Mesenchymal stem cell (in vitro differentiated cells and primary cell): ENCODE data around the gene AARSD1.
"Not testable (repeated sequence)": the region's sequence is repeated elsewhere in the genome, so short reads cannot be mapped to it uniquely, and the experiment has no call there.

Source experiments
- DNase-seq: peaks from one replicate; pipeline ENCODE4 v3.0.0-alpha.2; 2013
- H2AFZ ChIP-seq: one replicate; pipeline ENCODE4 v1.6.1; 2013; ENCODE audit warnings: low read depth, mild to moderate bottlenecking, control low read depth, inconsistent platforms, low read length, moderate library complexity
- H2AK5ac ChIP-seq: 2 replicates; pipeline ENCODE4 v1.6.1; 2013; ENCODE audit warnings: low read length, moderate library complexity, mild to moderate bottlenecking, inconsistent platforms; ENCODE audit not compliant: severe bottlenecking
- H2BK120ac ChIP-seq: one replicate; pipeline ENCODE4 v1.6.1; 2013; ENCODE audit warnings: low read depth, mild to moderate bottlenecking, inconsistent platforms, low read length, moderate library complexity
- H2BK12ac ChIP-seq, 2 experiments: one replicate each; pipeline ENCODE4 v1.6.1; 2013; ENCODE audit warnings: inconsistent platforms in 2 of 2, low read length in 2 of 2, mild to moderate bottlenecking in 2 of 2, moderate library complexity in 2 of 2, control low read depth in 1 of 2
- H2BK15ac ChIP-seq: one replicate; pipeline ENCODE4 v1.6.1; 2013; ENCODE audit warnings: mild to moderate bottlenecking, low read depth, inconsistent platforms; ENCODE audit not compliant: poor library complexity, severe bottlenecking
- H2BK5ac ChIP-seq: 2 replicates; pipeline ENCODE4 v1.6.1; 2013; ENCODE audit warnings: low read depth, mild to moderate bottlenecking, low read length, control low read depth, inconsistent platforms; ENCODE audit not compliant: poor library complexity, severe bottlenecking
- H3K14ac ChIP-seq, 2 experiments: one replicate each; pipeline ENCODE4 v1.6.1; 2013; ENCODE audit warnings: inconsistent platforms in 2 of 2, low read length in 2 of 2, control low read depth in 1 of 2, mild to moderate bottlenecking in 1 of 2, moderate library complexity in 1 of 2
- H3K18ac ChIP-seq, 2 experiments: one replicate each; pipeline ENCODE4 v1.6.1; 2013; ENCODE audit warnings: inconsistent platforms in 2 of 2, low read length in 2 of 2, control low read depth in 1 of 2, low read depth in 1 of 2, mild to moderate bottlenecking in 1 of 2
- H3K23ac ChIP-seq, 2 experiments: one replicate each; pipeline ENCODE4 v1.6.1; 2013; ENCODE audit warnings: inconsistent platforms in 2 of 2, low read length in 2 of 2, mild to moderate bottlenecking in 2 of 2, moderate library complexity in 2 of 2, control low read depth in 1 of 2
- H3K27ac ChIP-seq: 2 replicates; pipeline ENCODE4 v1.5.1; 2013; ENCODE audit warnings: mild to moderate bottlenecking, moderate library complexity, low read length, control low read depth, inconsistent platforms; ENCODE audit not compliant: poor library complexity, severe bottlenecking
- H3K27me3 ChIP-seq, 2 experiments: 2 replicates each; pipeline versions ENCODE4 v1.6.1 to v1.7.0; 2013; ENCODE audit warnings: low read length in 2 of 2, mild to moderate bottlenecking in 2 of 2, moderate library complexity in 2 of 2, control low read depth in 1 of 2, inconsistent platforms in 1 of 2; ENCODE audit not compliant: control insufficient read depth in 1 of 2, insufficient read depth in 1 of 2
- H3K36me3 ChIP-seq, 2 experiments: 2 replicates each; pipeline versions ENCODE4 v1.6.1 to v1.7.0; 2013; ENCODE audit warnings: low read length in 2 of 2, control low read depth in 1 of 2, inconsistent platforms in 1 of 2, low read depth in 1 of 2, mild to moderate bottlenecking in 1 of 2; ENCODE audit not compliant: insufficient read depth in 2 of 2, control insufficient read depth in 1 of 2
- H3K4ac ChIP-seq, 2 experiments: one replicate each; pipeline ENCODE4 v1.6.1; 2013; ENCODE audit warnings: inconsistent platforms in 2 of 2, low read length in 2 of 2, mild to moderate bottlenecking in 2 of 2, moderate library complexity in 2 of 2, control low read depth in 1 of 2, low read depth in 1 of 2
- H3K4me1 ChIP-seq: 2 replicates; pipeline ENCODE4 v1.6.1; 2013; ENCODE audit warnings: low read depth, low read length, control low read depth; ENCODE audit not compliant: control insufficient read depth, insufficient read depth
- H3K4me2 ChIP-seq: 2 replicates; pipeline ENCODE4 v1.6.1; 2013; ENCODE audit warnings: low read length, mild to moderate bottlenecking, inconsistent platforms; ENCODE audit not compliant: poor library complexity, severe bottlenecking
- H3K4me3 ChIP-seq, 2 experiments: 2 replicates each; pipeline versions ENCODE4 v1.5.1 to v1.7.0; 2013; ENCODE audit warnings: low read length in 2 of 2, mild to moderate bottlenecking in 2 of 2, control low read depth in 1 of 2, low read depth in 1 of 2; ENCODE audit not compliant: insufficient read depth in 1 of 2
- H3K79me1 ChIP-seq: replicated peaks from 2 replicates; pipeline ENCODE4 v1.6.1; 2013; ENCODE audit warnings: mild to moderate bottlenecking, control low read depth, low read length, inconsistent platforms; ENCODE audit not compliant: poor library complexity, severe bottlenecking
- H3K9ac ChIP-seq: 2 replicates; pipeline ENCODE4 v1.7.0; 2013; ENCODE audit warnings: mild to moderate bottlenecking, low read length, moderate library complexity
- H3K9me3 ChIP-seq: 2 replicates; pipeline ENCODE4 v1.7.0; 2013; ENCODE audit warnings: mild to moderate bottlenecking, low read length; ENCODE audit not compliant: control insufficient read depth
- H4K8ac ChIP-seq: one replicate; pipeline ENCODE4 v1.6.1; 2013; ENCODE audit warnings: inconsistent platforms, mild to moderate bottlenecking, low read length, moderate library complexity
- H4K91ac ChIP-seq: one replicate; pipeline ENCODE4 v1.6.1; 2013; ENCODE audit warnings: mild to moderate bottlenecking, low read length, inconsistent platforms
- WGBS: methylation state at CpG from one replicate; pipeline ENCODE4 v1.1.7; 2013; ENCODE audit warnings: mixed read lengths; 5-methylcytosine and 5-hydroxymethylcytosine counted together

The AARSD1 gene

DNA sequence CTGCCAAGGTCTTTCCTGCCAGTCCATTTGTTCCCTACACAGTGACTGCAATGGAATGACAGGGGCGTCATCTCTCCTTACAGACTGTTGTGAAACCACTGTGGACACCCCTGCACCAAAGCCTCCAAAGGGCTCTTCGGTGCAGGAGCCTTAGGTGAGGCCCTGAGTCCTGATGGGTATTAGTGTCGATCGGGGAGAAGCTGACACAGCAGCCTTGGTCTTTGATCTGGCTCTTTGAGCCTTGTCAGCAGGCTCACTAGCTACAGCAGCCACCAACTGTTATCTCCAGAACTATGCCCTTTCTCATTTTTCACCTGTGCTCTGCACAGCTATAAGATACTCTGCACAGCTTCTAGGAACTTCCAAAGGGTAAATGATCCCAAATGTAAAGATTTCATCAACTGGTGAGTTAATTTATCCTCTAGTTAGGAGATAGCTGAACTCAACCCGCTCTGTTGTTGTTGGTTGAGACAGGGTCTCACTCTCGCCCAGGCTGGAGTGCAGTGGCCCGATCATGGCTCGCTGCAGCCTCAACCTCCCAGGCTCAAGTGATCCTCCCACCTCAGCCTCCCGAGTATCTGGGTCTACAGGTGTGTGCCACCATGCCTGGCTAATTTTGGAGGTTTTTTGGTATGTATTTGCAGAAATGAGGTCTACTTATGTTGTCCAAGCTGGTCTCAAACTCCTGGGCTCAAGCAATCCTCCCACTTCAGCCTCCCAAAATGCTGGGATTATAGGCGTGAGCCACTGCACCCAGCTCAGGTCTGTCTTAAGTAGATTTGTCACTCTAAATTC, 44.0 kb downstream of the AARSD1 start:
- no peak overlapping the region for H3K23ac ChIP-seq
- no peak overlapping the region for H2BK5ac ChIP-seq
- no peak overlapping the region for H3K4me3 ChIP-seq
- H3K4me2 ChIP-seq = no peak overlapping the region
- H3K9me3 ChIP-seq = no peaks in the 10 kb centered on the region
- H3K9ac ChIP-seq = no peak overlapping the region
- H3K27me3 ChIP-seq = peaks cover 4 to 30% of the 10 kb centered on the region in 2 experiments
- H3K27ac ChIP-seq = no peak overlapping the region
- no peaks in the 10 kb centered on the region for H3K79me1 ChIP-seq
- no peak overlapping the region for H4K8ac ChIP-seq
- H3K14ac ChIP-seq = no peak overlapping the region
- H2BK15ac ChIP-seq = no peak overlapping the region
- no peak for DNase-seq
- 91% methylated on average over 9 of the region's 10 CpGs for WGBS
- H2BK12ac ChIP-seq = no peak overlapping the region
- H3K36me3 ChIP-seq = no peaks in the 10 kb centered on the region
- no peak overlapping the region for H3K18ac ChIP-seq
- H2BK120ac ChIP-seq = no peak overlapping the region
- H2AFZ ChIP-seq = no peak overlapping the region
- peaks cover 1% of the 10 kb centered on the region for H3K4me1 ChIP-seq
- H2AK5ac ChIP-seq = no peak overlapping the region
- H3K4ac ChIP-seq = no peak overlapping the region
- no peak overlapping the region for H4K91ac ChIP-seq

DNA sequence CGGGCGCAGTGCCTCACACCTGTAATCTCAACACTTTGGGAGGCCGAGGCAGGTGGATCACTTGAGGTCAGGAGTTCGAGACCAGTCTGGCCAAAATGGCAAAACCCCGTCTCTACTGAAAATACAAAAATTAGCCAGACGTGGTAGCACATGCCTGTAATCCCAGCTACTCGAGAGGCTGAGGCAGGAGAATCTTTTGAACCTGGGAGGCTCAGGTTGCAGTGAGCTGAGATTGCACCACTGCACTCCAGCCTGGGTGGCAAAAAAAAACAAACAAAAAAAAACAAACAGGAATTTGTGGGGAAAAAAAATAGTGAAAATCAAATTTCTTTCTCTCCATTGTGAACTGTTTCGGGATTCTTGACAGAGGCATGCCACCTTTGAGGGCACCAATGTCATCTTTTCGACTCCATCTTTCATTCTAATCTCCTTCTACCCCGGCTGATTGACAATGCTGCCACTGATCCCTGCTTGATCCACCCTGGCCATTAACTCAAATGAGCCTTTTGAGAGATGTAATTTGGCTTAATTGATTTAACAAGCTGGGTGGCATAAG, 44.7 kb downstream of the AARSD1 start:
- H4K91ac ChIP-seq, H2BK15ac ChIP-seq, H3K4me3 ChIP-seq: not testable (repeated sequence)

DNA sequence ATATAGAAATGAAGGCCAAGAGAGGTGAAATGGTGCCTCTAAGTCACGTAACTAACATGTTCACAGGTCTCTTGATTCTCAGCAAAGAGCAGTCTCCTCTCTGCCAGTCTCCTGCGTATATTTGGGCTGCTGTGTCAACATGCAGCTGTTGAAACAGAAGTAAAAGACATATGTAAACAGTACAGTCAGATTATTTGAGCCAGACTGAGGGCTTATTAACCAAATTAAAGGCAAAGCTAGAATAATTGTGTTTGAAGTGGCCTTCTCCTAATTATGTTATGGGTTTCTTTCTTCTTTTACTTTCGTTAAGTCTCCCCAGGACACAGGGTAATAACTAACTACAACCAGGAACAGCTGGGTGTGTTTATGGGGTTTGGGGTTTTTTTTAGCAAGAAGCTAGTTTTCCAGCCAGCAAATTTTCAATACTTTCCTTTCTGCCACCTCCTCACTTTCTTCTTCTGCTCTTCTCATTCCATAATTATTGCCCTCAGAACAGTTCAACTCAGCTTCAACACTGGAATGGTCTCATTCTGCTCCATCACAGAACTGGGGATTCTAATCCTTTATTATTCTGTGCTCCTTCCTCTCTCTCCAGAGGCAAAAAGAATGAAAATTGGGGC, 45.2 kb downstream of the AARSD1 start:
- H3K4me3 ChIP-seq = no peak overlapping the region
- no peak overlapping the region for H2BK5ac ChIP-seq
- no peak overlapping the region for H4K8ac ChIP-seq
- peaks cover 1% of the 10 kb centered on the region for H3K4me1 ChIP-seq
- no peak overlapping the region for H2BK12ac ChIP-seq
- no peaks in the 10 kb centered on the region for H3K79me1 ChIP-seq
- H2BK15ac ChIP-seq = no peak overlapping the region
- no peak for DNase-seq
- no peak overlapping the region for H3K27ac ChIP-seq
- H3K18ac ChIP-seq = no peak overlapping the region
- H3K9me3 ChIP-seq = no peaks in the 10 kb centered on the region
- WGBS = 86% methylated on average over 2 of the region's 3 CpGs
- H2AFZ ChIP-seq = no peak overlapping the region
- H2BK120ac ChIP-seq = no peak overlapping the region
- no peak overlapping the region for H3K9ac ChIP-seq
- H3K4me2 ChIP-seq = no peak overlapping the region
- H3K27me3 ChIP-seq = peaks cover 4 to 30% of the 10 kb centered on the region in 2 experiments
- no peak overlapping the region for H3K4ac ChIP-seq
- H3K36me3 ChIP-seq = no peaks in the 10 kb centered on the region
- H3K23ac ChIP-seq = no peak overlapping the region
- H3K14ac ChIP-seq = no peak overlapping the region
- no peak overlapping the region for H2AK5ac ChIP-seq
- H4K91ac ChIP-seq = no peak overlapping the region

More for the DNA sequence above, 44.7 kb downstream of the AARSD1 start:
- H3K36me3 ChIP-seq, H3K4me1 ChIP-seq, H3K79me1 ChIP-seq, H3K18ac ChIP-seq, H3K9ac ChIP-seq, H3K23ac ChIP-seq, H2BK120ac ChIP-seq, DNase-seq, H4K8ac ChIP-seq, H2AK5ac ChIP-seq, H2AFZ ChIP-seq, H3K4ac ChIP-seq, H3K27ac ChIP-seq, H3K9me3 ChIP-seq, H3K4me2 ChIP-seq, H2BK12ac ChIP-seq, H2BK5ac ChIP-seq, H3K14ac ChIP-seq: not testable (repeated sequence)
- whole genome bisulfite sequencing = 85% methylated on average over 9 of the region's 10 CpGs
- H3K27me3 ChIP-seq = peaks cover 4 to 30% of the 10 kb centered on the region in 2 experiments

DNA sequence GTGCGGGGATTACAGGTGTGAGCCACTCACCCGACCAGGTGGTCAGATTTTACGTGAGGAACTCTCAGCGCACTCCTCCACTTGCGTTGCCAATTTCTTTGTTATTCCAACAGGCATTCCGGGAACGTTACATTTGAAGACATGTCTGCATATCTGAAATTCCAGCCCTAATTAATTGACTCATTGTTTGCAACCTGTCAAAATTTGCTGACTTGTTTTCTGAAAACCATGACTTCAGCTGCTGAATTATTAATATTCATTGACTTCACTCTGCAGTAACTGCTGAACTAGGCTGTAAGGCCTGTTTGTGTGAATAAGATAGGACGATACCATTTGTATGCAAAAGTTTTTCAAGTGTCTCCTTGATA, 47.0 kb downstream of the AARSD1 start:
- no peaks in the 10 kb centered on the region for H3K9me3 ChIP-seq
- H4K8ac ChIP-seq = no peak overlapping the region
- no peak overlapping the region for H3K18ac ChIP-seq
- no peak overlapping the region for H3K27ac ChIP-seq
- H2BK12ac ChIP-seq = no peak overlapping the region
- no peak overlapping the region for H3K4me3 ChIP-seq
- H2BK120ac ChIP-seq = no peak overlapping the region
- no peak overlapping the region for H2AFZ ChIP-seq
- H3K36me3 ChIP-seq = no peaks in the 10 kb centered on the region
- no peak overlapping the region for H2BK5ac ChIP-seq
- H3K4me1 ChIP-seq = peaks cover 1% of the 10 kb centered on the region
- no peak overlapping the region for H3K4me2 ChIP-seq
- no peak for DNase-seq
- no peaks in the 10 kb centered on the region for H3K79me1 ChIP-seq
- no peak overlapping the region for H3K4ac ChIP-seq
- H2BK15ac ChIP-seq = no peak overlapping the region
- H3K23ac ChIP-seq = no peak overlapping the region
- 81% methylated on average over 8 of the region's 8 CpGs for WGBS
- no peak overlapping the region for H3K9ac ChIP-seq
- no peak overlapping the region for H4K91ac ChIP-seq
- peaks cover 6 to 19% of the 10 kb centered on the region in 2 experiments for H3K27me3 ChIP-seq
- H2AK5ac ChIP-seq = no peak overlapping the region
- H3K14ac ChIP-seq = no peak overlapping the region
